Nephron (organoid): ENCODE results near the gene ANKRD9.

Experiments
- H3K27ac Mint-ChIP-seq, 3 experiments: 2 replicates each; pipeline ENCODE4 v1.8.0; 2020; ENCODE audit warnings: mixed read lengths in 3 of 3, mild to moderate bottlenecking in 2 of 3, moderate library complexity in 1 of 3
- H3K27me3 Mint-ChIP-seq: 2 replicates; pipeline ENCODE4 v1.8.0; 2021; ENCODE audit warnings: low read depth, mild to moderate bottlenecking, moderate library complexity, mixed read lengths
- H3K36me3 Mint-ChIP-seq: 2 replicates; pipeline ENCODE4 v1.8.0; 2020; ENCODE audit warnings: low read depth, mixed read lengths
- H3K4me1 Mint-ChIP-seq: 2 replicates; pipeline ENCODE4 v1.8.0; 2020; ENCODE audit warnings: mixed read lengths
- H3K4me3 Mint-ChIP-seq, 3 experiments: 2 replicates each; pipeline ENCODE4 v1.8.0; 2020; ENCODE audit warnings: mild to moderate bottlenecking in 3 of 3, mixed read lengths in 3 of 3, moderate library complexity in 2 of 3
- H3K9me3 Mint-ChIP-seq: 2 replicates; pipeline ENCODE4 v1.8.0; 2020; ENCODE audit warnings: mixed read lengths
- CTCF ChIP-seq, 3 experiments: fragments of 200-600 bp; sonication (generic); IDR thresholded peaks; one replicate each; pipeline ENCODE4 v1.5.0; 2021; ENCODE audit warnings: antibody characterized with exemption in 3 of 3; ENCODE audit not compliant: unreplicated experiment in 3 of 3

ANKRD9 gene

DNA sequence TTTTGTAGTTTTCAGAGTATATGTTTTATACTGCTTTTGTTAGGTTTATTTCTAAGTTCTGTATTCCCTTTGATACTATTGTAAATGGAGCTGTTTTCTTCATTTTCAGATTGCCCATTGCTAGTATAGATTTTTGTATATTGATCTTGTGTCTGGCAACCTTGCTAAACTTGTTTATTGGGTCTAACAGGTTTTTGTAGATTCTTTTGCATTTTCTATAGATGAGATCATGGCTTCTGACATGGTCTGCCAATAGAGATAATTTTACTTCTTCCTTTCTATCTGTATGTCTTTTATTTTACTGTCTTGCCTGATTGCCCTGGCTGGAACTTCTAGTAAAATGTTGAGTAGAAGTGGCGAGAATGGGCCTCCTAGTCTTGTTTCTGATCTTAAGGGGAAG, 40.3 kb downstream of the ANKRD9 start:
- no peak for TF ChIP-seq CTCF (IDR thresholded peaks at IDR 0.05; ENCODE audit: unreplicated experiment in 3 of 3)
- Mint-ChIP-seq H3K4me1 (no peaks in the 10 kb centered on the region), H3K27ac (no peak overlapping the region), H3K4me3 (no peak overlapping the region), H3K36me3 (peaks cover 62% of the 10 kb centered on the region), H3K27me3 (no peaks in the 10 kb centered on the region), H3K9me3 (no peaks in the 10 kb centered on the region)

DNA sequence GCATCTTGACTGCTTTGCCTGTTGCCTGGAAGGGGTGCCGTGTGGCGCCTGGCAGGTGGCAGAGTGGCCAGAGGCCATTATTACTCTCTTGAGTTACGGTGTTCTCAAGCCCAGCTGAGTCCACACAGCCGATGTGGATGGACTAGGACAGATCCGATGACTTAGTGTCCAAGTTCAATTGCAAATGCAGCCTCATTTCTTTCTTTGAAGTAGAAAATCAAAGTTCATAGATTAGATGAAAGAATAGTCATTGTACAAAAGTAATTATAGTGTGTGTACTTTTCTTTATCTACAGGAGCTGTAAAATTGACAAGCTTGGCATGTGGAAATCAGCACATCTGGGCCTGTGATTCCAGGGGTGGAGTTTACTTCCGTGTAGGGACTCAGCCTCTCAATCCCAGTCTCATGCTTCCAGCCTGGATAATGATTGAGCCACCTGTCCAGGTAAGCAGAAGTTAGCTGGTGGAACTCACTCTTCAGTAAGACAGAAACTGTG, 44.7 kb downstream of the ANKRD9 start:
- Mint-ChIP-seq H3K9me3 (no peaks in the 10 kb centered on the region), H3K36me3 (peaks cover 64% of the 10 kb centered on the region), H3K4me1 (peaks cover 13% of the 10 kb centered on the region), H3K4me3 (no peak overlapping the region), H3K27me3 (peaks cover 4% of the 10 kb centered on the region), H3K27ac (no peak overlapping the region)
- TF ChIP-seq CTCF (IDR thresholded peaks at IDR 0.05; ENCODE audit: unreplicated experiment in 3 of 3) = no peak

- Mint-ChIP-seq H3K36me3 (peaks cover 63% of the 10 kb centered on the region), H3K9me3 (no peaks in the 10 kb centered on the region), H3K4me1 (peaks cover 13% of the 10 kb centered on the region), H3K27ac (no peak overlapping the region), H3K27me3 (peaks cover 4% of the 10 kb centered on the region), H3K4me3 (no peak overlapping the region)
- TF ChIP-seq CTCF (IDR thresholded peaks at IDR 0.05; ENCODE audit: unreplicated experiment in 3 of 3) = no peak
These were observed 45.6 kb downstream of the ANKRD9 start for GRCh38 chr14:102464006-102464405.

DNA sequence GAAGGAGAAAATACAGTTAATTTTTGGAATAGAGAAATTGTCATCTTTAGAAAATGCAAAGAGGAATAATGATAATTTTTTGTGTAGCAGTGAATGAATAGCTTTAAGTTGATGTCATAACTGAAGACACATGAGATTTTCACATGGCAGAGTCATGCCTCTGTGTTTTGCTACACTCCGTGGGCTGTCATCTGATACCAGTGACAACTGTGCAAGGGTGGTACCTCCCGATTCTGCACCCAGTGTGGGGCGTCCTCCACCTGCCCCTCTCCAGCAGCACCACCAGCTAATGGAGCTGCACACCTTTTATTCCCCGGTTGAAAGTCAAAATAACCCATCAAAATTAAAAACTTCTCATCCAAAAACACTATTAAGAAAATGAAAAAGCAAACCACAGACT, 47.2 kb downstream of the ANKRD9 start:
- no peak for TF ChIP-seq CTCF (IDR thresholded peaks at IDR 0.05; ENCODE audit: unreplicated experiment in 3 of 3)
- Mint-ChIP-seq H3K9me3 (no peaks in the 10 kb centered on the region), H3K4me3 (no peak overlapping the region), H3K4me1 (peaks cover 13% of the 10 kb centered on the region), H3K27ac (no peak overlapping the region), H3K36me3 (peaks cover 60% of the 10 kb centered on the region), H3K27me3 (peaks cover 4% of the 10 kb centered on the region)

- Mint-ChIP-seq H3K36me3 (peaks cover 58% of the 10 kb centered on the region), H3K27me3 (peaks cover 4% of the 10 kb centered on the region), H3K27ac (no peak overlapping the region), H3K4me1 (peaks cover 13% of the 10 kb centered on the region), H3K9me3 (no peaks in the 10 kb centered on the region), H3K4me3 (no peak overlapping the region)
- no peak for TF ChIP-seq CTCF (IDR thresholded peaks at IDR 0.05; ENCODE audit: unreplicated experiment in 3 of 3)
These were observed 47.9 kb downstream of the ANKRD9 start for GRCh38 chr14:102461490-102462338.

- H3K27me3 Mint-ChIP-seq = peaks cover 1% of the 10 kb centered on the region
- no peak overlapping the region for H3K27ac Mint-ChIP-seq
- peaks cover 10% of the 10 kb centered on the region for H3K4me1 Mint-ChIP-seq
These were observed 52.1 kb downstream of the ANKRD9 start for GRCh38 chr14:102457509-102457908.

More at GRCh38 chr14:102457509-102457908, 52.1 kb downstream of the ANKRD9 start:
- Mint-ChIP-seq H3K9me3 (no peaks in the 10 kb centered on the region), H3K4me3 (no peak overlapping the region), H3K36me3 (peaks cover 41% of the 10 kb centered on the region)
- no peak for TF ChIP-seq CTCF (IDR thresholded peaks at IDR 0.05; ENCODE audit: unreplicated experiment in 3 of 3)
